Stimulated activated CD8-positive, alpha-beta memory T cell treated with anti-CD3 and anti-CD28 coated beads, Interleukin-15, amount 100 ng/mL, for 4 hours (primary cell): ENCODE data around the gene FAM199X.

ENCODE experiments used
- DNase-seq, 2 donors: peaks; one replicate each; pipeline ENCODE4 v3.0.0-alpha.2; 2020; ENCODE audit warnings: low read depth in 2 of 2

FAM199X gene

GRCh38 chrX:104165894-104166734, at the start of gene FAM199X:
Gene FAM199X (plus strand): TSS chrX:104166453. CDS start chrX:104166786, 333 bp downstream.
- DNase-seq = peak; percentile 64

GRCh38 chrX:104117759-104118158, 48.5 kb upstream of the FAM199X start:
- DNase-seq = no peak

GRCh38 chrX:104118765-104119164, 47.5 kb upstream of the FAM199X start:
- DNase-seq = no peak

- DNase-seq = no peak
Measured at GRCh38 chrX:104122829-104123228, 43.4 kb upstream of the FAM199X start.

GRCh38 chrX:104126856-104127255, 39.4 kb upstream of the FAM199X start:
- no peak for DNase-seq

GRCh38 chrX:104130808-104131207, 35.4 kb upstream of the FAM199X start:
- DNase-seq = no peak

GRCh38 chrX:104134583-104135261, 31.5 kb upstream of the FAM199X start:
- no peak for DNase-seq

GRCh38 chrX:104135677-104136076, 30.6 kb upstream of the FAM199X start:
- DNase-seq = no peak

GRCh38 chrX:104136241-104137019, 29.8 kb upstream of the FAM199X start:
- DNase-seq = no peak

- DNase-seq = no peak
Measured at GRCh38 chrX:104137496-104137895, 28.8 kb upstream of the FAM199X start.

- no peak for DNase-seq
Measured at GRCh38 chrX:104141087-104141760, 25.0 kb upstream of the FAM199X start.

GRCh38 chrX:104151037-104151436, 15.2 kb upstream of the FAM199X start:
- DNase-seq = no peak

- peak; percentile 43 to 46 for DNase-seq
Measured at GRCh38 chrX:104156630-104157529, 9.4 kb upstream of the FAM199X start, which contains the start of gene SLC25A53. Gene SLC25A53 (minus strand): TSS chrX:104157009. CDS start chrX:104105257, 51,752 bp downstream.

GRCh38 chrX:104166735-104167436, 633 bp downstream of the FAM199X start:
- no peak for DNase-seq

GRCh38 chrX:104168127-104168526, 1.9 kb downstream of the FAM199X start:
- DNase-seq = no peak

- DNase-seq = no peak
Measured at GRCh38 chrX:104172121-104172520, 5.9 kb downstream of the FAM199X start.

- no peak for DNase-seq
Measured at GRCh38 chrX:104172788-104173187, 6.5 kb downstream of the FAM199X start.

GRCh38 chrX:104173841-104174240, 7.6 kb downstream of the FAM199X start:
- DNase-seq = no peak

GRCh38 chrX:104183685-104184084, 17.4 kb downstream of the FAM199X start:
- DNase-seq = no peak

GRCh38 chrX:104187931-104188330, 21.7 kb downstream of the FAM199X start:
- DNase-seq = no peak
